Gastroesophageal sphincter (tissue), 4 donors: Measurements from ENCODE around the gene LRRFIP1. TPM values are rescaled to one million over a fixed set of nuclear protein-coding genes. Genes with fewer than 3 reads are reported as not detected.

Experiments
- ATAC-seq: fragments of 150-250 bp; one replicate; pipeline ENCODE4 v1.9.1; 2016; ENCODE audit warnings: mild to moderate bottlenecking, moderate library complexity
- H3K27ac ChIP-seq, 4 donors: fragments of 200-600 bp; sonication (generic) in 3 of 4; 1 replicate in 3 of 4; 2 replicates in 1 of 4; pipeline ENCODE4 v1.5.1; 2016 to 2019
- H3K27me3 ChIP-seq: fragments of 200-600 bp; sonication (generic); one replicate; pipeline ENCODE4 v1.5.1; 2019
- H3K36me3 ChIP-seq, 2 donors: fragments of 200-600 bp; sonication (generic); one replicate each; pipeline ENCODE4 v1.5.1; 2019; ENCODE audit warnings: control low read depth in 1 of 2
- H3K4me1 ChIP-seq, 3 donors: fragments of 200-600 bp; sonication (generic); 1 replicate in 2 of 3; 2 replicates in 1 of 3; pipeline ENCODE4 v1.5.1; 2016 to 2019; ENCODE audit warnings: control low read depth in 2 of 3
- H3K4me3 ChIP-seq, 2 donors: fragments of 200-600 bp; sonication (generic); one replicate each; pipeline ENCODE4 v1.5.1; 2019; ENCODE audit warnings: mild to moderate bottlenecking in 1 of 2, moderate library complexity in 1 of 2
- H3K9me3 ChIP-seq, 3 donors: fragments of 200-600 bp; sonication (generic); one replicate each; pipeline ENCODE4 v1.5.1; 2017 to 2019; ENCODE audit warnings: control low read depth in 2 of 3
- EP300 ChIP-seq: sonication (generic); formaldehyde crosslinking; IDR thresholded peaks from one replicate; pipeline ENCODE4 v1.6.1; 2017; ENCODE audit warnings: antibody characterized with exemption, mild to moderate bottlenecking
- POLR2A ChIP-seq, 2 donors: fragments of 450-650 bp; IDR thresholded peaks; one replicate each; pipeline ENCODE4 v1.6.1; 2017; ENCODE audit warnings: antibody characterized with exemption in 2 of 2, mild to moderate bottlenecking in 2 of 2, moderate library complexity in 1 of 2
- POLR2AphosphoS5 ChIP-seq: sonication (generic); formaldehyde crosslinking; IDR thresholded peaks from one replicate; pipeline ENCODE4 v1.6.1; 2017; ENCODE audit warnings: antibody characterized with exemption
- WGBS, 2 donors: methylation state at CpG; one replicate each; pipeline ENCODE4 v1.1.5; 2018; ENCODE audit warnings: low coverage in 1 of 2; 5-methylcytosine and 5-hydroxymethylcytosine counted together
- total RNA-seq, 4 donors: library from RNA; depleted of rRNA; stranded (reverse); fragments of >200 nt; gene quantifications; one replicate each; pipeline ENCODE4 v1.1.0, GENCODE V29; 2016
- TF ChIP-seq, protein P1 (sequence below), 4 experiments: fragments of 200-600 bp in 2 of 4; fragments of 450-650 bp in 2 of 4; sonication (generic) in 1 of 4; IDR thresholded peaks; one replicate each; pipeline ENCODE4 v1.5.1; 2017 to 2019; ENCODE audit warnings: antibody characterized with exemption in 4 of 4, mild to moderate bottlenecking in 2 of 4, moderate library complexity in 2 of 4

Gene LRRFIP1
- total RNA-seq, 4 donors from 2014 or later: 164 to 225 (median 179) TPM

DNA sequence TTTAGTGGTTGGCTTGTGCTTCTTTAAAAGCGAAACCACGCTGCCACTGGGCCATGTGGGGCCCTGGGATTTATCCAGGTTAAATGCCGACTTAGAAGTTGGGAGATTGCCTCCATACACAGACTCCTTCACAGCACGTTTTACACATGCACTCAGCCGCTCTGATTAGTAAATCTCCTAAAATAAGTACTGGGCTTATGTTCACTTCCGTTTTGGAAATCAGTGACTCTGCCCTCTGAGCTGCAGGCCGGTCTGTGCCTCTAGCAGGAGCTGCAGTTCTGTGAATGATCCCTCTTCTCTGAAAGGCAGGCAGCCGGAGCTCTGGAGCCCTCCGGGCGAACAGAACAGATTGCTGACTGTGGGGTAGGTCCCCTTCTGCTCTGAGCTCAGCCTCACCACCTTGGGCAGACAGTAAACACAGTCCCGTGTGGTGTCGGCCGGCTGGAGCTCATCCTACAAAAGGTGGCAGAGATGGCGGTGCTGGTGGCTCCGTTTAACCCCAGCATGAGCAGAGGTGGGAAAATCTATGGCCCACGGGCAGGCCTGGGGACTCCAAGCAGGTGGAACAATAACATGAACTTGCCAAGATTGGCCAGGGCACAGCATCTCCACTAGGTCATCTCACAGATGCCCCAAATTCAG, 27.1 kb upstream of the LRRFIP1 start:
- H3K27ac ChIP-seq: peak overlapping the region; percentile 81 to 88 (median 86)
- TF ChIP-seq POLR2AphosphoS5 (peak; percentile 77), POLR2A (IDR thresholded peaks at IDR 0.05) (no peak), EP300 (no peak)
- TF ChIP-seq, protein P1, sequence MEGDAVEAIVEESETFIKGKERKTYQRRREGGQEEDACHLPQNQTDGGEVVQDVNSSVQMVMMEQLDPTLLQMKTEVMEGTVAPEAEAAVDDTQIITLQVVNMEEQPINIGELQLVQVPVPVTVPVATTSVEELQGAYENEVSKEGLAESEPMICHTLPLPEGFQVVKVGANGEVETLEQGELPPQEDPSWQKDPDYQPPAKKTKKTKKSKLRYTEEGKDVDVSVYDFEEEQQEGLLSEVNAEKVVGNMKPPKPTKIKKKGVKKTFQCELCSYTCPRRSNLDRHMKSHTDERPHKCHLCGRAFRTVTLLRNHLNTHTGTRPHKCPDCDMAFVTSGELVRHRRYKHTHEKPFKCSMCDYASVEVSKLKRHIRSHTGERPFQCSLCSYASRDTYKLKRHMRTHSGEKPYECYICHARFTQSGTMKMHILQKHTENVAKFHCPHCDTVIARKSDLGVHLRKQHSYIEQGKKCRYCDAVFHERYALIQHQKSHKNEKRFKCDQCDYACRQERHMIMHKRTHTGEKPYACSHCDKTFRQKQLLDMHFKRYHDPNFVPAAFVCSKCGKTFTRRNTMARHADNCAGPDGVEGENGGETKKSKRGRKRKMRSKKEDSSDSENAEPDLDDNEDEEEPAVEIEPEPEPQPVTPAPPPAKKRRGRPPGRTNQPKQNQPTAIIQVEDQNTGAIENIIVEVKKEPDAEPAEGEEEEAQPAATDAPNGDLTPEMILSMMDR (IDR thresholded peaks at IDR 0.05): peak in 3 of 4 experiments; percentile 6 to 57 (median 31)

DNA sequence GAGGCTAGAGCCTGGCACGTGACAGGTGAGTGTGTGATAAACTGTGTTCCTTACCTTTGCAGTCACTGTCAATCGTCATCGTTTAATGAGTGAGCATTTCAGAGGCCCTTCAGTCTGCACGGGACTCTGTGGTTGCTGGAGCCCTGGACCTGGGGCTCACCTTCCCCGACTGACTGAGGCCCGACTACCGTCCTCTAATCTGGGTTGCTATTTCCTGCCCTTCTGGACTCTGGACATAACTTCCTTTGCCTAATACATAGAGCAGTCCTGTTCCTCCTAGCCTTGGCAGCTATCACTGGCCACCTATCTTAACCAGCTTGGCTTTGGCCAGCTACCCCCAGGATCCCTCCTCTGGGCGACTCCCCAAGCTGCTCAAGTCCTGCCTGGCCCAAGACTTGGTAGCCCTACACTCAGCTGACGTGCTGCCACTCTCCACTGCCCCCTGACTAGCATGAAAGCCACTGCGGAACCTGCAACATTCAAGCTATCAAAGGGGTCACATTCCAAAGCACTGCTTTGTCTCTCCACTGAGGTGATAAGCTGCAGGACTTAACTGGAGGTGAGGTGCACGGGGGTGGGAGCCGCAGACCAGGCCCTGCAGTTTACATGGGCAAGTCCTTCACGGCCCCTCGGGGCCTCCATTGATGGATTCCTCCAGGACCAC, 25.8 kb upstream of the LRRFIP1 start:
- H3K4me1 ChIP-seq: peaks cover 0 to 62% (median 8%) of the 10 kb centered on the region in 3 donors
- no peak for TF ChIP-seq EP300
- no peak for TF ChIP-seq POLR2AphosphoS5
- no peak for TF ChIP-seq POLR2A (IDR thresholded peaks at IDR 0.05)
- TF ChIP-seq, protein P1 (IDR thresholded peaks at IDR 0.05): no peak
- no peaks in the 10 kb centered on the region for H3K27me3 ChIP-seq
- 84 to 100% methylated on average over 2 to 6 of the region's 14 CpGs for WGBS, 2 donors
- no peak overlapping the region for H3K4me3 ChIP-seq
- H3K27ac ChIP-seq: peak overlapping the region in 3 of 4 donors; percentile 86 to 88 (median 87)
- no peaks in the 10 kb centered on the region for H3K36me3 ChIP-seq
- no peaks in the 10 kb centered on the region for H3K9me3 ChIP-seq
- no peak for ATAC-seq

More for the DNA sequence above, 27.1 kb upstream of the LRRFIP1 start:
- Histone ChIP-seq H3K27me3 (no peaks in the 10 kb centered on the region), H3K4me1 (peaks cover 0 to 72% (median 8%) of the 10 kb centered on the region in 3 donors), H3K9me3 (no peaks in the 10 kb centered on the region), H3K36me3 (no peaks in the 10 kb centered on the region), H3K4me3 (peak overlapping the region; percentile 16 to 33)
- WGBS, 2 donors: 34% methylated on average over 6 of the region's 16 CpGs; no CpG with 5 or more reads in 1 of the 2 donors
- ATAC-seq: peak; percentile 78

DNA sequence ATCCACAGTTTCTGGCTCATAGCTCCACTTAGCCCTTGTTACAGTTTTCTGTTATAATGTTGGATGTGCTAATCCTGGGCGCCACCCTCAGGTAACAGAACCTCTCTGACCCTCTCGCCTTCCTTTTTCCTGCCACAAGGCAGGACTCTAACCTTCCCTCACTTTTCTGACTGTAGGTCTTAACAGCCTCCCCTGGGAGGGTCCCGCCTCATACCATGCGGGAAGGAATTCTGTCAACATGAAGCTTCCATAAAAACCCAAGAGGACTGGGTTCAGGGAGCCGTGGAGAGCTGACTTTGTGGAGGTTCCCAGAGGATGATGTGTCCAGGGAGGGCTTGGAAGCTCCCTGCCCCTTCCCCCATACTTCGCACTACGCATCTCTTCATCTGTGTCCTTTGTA, 25.0 kb upstream of the LRRFIP1 start:
- no peak for TF ChIP-seq EP300
- TF ChIP-seq POLR2A (IDR thresholded peaks at IDR 0.05): no peak
- TF ChIP-seq POLR2AphosphoS5: no peak
- TF ChIP-seq, protein P1 (IDR thresholded peaks at IDR 0.05): no peak
- no peaks in the 10 kb centered on the region for H3K27me3 ChIP-seq
- 84 to 100% methylated on average over 4 to 7 of the region's 7 CpGs for WGBS, 2 donors
- ATAC-seq: no peak
- no peaks in the 10 kb centered on the region for H3K36me3 ChIP-seq
- no peak overlapping the region for H3K27ac ChIP-seq
- no peaks in the 10 kb centered on the region for H3K9me3 ChIP-seq
- no peak overlapping the region for H3K4me3 ChIP-seq
- peaks cover 0 to 54% (median 8%) of the 10 kb centered on the region in 3 donors for H3K4me1 ChIP-seq

DNA sequence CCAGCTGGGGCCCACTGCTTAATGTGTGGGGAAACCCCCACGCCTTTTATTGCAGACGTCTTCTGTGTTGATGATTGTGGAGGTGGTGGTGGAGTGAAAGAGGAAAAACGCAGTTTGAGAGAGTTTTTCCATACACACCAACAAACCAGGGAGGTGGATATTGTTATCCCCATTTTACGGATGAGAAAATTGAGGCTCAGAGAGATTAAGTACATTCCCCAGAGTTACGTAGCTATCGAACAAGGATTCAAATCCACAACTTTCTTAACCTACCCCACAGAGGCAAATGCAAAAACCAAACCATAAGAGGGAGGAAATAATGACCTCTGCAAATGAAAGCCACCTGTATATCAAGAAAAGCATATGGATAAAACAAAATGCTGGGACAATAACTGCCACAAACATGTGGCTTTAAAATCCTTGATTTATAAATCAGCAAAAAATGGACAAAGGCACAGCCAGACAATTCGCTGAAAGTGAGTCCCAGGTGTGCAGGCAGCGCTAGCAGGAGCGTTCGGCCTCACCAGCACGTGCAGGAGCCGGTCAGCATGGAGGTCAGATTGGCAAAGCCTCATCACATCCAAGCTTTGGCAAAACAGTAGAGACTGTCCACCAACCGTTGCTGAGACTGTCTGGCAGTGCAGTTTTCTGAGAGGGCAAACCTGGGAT, 24.2 kb upstream of the LRRFIP1 start:
- Histone ChIP-seq H3K27ac (peak overlapping the region in 2 of 4 donors; percentile 18 to 36), H3K36me3 (no peaks in the 10 kb centered on the region), H3K4me3 (no peak overlapping the region), H3K4me1 (peaks cover 0 to 49% (median 8%) of the 10 kb centered on the region in 3 donors), H3K9me3 (no peaks in the 10 kb centered on the region), H3K27me3 (no peaks in the 10 kb centered on the region)
- 79 to 89% methylated on average over 10 to 11 of the region's 13 CpGs for WGBS, 2 donors
- TF ChIP-seq POLR2AphosphoS5 (no peak), EP300 (no peak), POLR2A (IDR thresholded peaks at IDR 0.05) (no peak)
- TF ChIP-seq, protein P1 (IDR thresholded peaks at IDR 0.05): no peak
- ATAC-seq: no peak
